Placental epithelial cell (primary cell): ENCODE data around the gene RPS19. TPM values are rescaled to one million over a fixed set of nuclear protein-coding genes. Genes with fewer than 3 reads are reported as not detected.

ENCODE experiments used
- small RNA-seq: library from RNA; depleted of rRNA; stranded (forward); fragments of <200 nt; gene quantifications from one replicate; pipeline ENCODE3, GENCODE V24; 2012
- total RNA-seq: library from RNA; depleted of rRNA; stranded (reverse); fragments of >200 nt; gene quantifications from 2 replicates; pipeline ENCODE4 v1.2.3, GENCODE V29; 2012

RPS19 gene
- total RNA-seq: 1,032 and 1,457 TPM in 2 replicates

DNA sequence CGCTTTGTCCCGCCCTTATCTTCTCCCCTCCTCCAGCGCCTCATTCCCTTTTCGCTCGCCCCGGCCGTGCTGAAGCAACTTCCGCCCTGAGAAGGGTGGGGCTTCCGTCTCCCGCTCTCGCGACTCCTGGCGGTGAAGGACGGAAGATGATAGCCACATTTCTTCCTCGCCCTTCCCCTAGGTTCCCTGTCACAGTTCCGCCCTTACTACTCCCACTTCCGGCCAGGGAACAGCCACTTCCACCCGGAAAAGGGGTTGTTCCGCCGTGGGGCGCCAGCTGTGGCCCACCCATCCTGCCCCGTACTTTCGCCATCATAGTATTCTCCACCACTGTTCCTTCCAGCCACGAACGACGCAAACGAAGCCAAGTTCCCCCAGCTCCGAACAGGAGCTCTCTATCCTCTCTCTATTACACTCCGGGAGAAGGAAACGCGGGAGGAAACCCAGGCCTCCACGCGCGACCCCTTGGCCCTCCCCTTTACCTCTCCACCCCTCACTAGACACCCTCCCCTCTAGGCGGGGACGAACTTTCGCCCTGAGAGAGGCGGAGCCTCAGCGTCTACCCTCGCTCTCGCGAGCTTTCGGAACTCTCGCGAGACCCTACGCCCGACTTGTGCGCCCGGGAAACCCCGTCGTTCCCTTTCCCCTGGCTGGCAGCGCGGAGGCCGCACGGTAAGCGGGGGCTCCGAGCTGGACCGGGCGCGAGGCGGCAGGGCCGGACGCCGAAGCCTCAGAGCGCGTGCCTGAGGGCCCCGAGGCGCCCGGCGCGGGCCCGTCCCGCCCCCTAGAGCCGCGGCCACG is at the start of gene RPS19:
RPS19 (plus strand) TSS at position 638 of the 801 bp plus-strand sequence. CDS start 520 bp downstream, outside the sequence.

DNA sequence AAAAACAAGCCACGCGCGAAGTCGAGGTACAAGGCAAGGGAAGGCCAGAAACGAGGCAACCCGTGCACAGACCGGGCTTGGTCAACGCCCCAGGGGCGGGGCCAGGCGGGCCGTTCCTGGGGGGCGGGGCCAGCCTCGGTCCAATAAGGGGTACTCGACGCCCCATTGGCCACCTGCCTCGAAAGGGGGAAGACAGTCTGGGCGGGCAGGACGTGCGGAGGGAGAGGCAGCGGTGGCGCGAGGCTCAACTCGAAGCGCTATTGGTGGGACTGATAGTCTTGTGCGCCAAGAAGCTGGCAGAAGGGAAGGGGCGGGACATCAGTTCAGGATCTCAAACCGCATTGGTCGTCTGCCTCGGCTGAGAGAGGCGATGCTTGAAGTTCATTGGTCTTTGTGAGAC is 15.5 kb upstream of the RPS19 start, which contains the start of gene LYPD4:
LYPD4 (minus strand) TSS at position 83 of the 400 bp plus-strand sequence. CDS start 5,398 bp downstream, outside the sequence.

DNA sequence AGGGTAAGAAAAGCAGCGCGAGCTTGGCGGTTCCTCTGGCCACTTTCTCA is 15.2 kb upstream of the RPS19 start, which contains the start of gene DMRTC2:
DMRTC2 (plus strand) TSS at position 42 of the 50 bp plus-strand sequence. CDS start 2,387 bp downstream, outside the sequence.

DNA sequence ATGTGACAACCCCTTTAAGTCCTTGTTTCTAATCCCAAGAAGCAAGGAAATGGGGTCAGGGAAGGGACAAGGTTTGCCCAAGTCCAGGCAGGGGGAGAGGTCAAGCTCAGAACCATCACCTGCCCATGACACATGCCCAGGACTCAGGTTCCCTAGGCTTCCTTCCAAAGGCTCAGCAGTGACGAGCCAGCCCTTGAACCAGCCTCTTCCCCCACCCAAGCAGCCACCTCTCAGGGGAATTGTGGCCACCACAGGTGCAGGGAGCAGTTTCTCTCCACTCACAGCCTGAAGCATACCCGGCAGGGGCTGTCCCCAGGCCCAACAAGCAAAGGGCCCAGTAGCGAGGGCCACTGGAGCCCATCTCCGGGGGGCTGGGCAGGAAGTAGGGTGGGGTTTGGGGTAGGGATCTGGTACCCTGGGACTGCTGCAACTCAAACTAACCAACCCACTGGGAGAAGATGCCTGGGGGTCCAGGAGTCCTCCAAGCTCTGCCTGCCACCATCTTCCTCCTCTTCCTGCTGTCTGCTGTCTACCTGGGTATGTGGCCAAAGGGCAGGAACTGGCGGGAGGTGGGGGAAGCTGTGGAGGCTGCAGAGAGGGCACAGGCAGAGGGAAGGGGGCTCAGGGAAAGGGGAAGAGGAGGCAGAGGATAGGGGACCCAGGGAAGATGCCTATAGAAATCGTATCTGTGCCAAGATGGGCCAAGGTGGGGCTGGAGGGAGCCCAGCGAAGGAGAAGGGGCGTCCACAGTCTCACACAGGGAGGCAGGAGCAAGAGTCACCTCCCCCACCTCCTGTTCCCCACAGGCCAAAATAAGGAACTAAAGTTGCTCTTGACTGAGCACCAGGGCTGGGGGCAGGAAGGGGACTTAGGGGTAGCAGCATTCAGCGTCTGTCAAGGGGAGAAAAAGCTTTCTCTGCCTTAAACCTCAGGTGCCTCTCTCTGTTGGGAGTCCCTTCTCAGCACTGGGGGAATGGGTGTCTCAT is 17.1 kb downstream of the RPS19 start, which contains the start of gene CD79A:
CD79A (plus strand) TSS at position 433 of the 986 bp plus-strand sequence; CDS start at position 459, 26 bp downstream.

DNA sequence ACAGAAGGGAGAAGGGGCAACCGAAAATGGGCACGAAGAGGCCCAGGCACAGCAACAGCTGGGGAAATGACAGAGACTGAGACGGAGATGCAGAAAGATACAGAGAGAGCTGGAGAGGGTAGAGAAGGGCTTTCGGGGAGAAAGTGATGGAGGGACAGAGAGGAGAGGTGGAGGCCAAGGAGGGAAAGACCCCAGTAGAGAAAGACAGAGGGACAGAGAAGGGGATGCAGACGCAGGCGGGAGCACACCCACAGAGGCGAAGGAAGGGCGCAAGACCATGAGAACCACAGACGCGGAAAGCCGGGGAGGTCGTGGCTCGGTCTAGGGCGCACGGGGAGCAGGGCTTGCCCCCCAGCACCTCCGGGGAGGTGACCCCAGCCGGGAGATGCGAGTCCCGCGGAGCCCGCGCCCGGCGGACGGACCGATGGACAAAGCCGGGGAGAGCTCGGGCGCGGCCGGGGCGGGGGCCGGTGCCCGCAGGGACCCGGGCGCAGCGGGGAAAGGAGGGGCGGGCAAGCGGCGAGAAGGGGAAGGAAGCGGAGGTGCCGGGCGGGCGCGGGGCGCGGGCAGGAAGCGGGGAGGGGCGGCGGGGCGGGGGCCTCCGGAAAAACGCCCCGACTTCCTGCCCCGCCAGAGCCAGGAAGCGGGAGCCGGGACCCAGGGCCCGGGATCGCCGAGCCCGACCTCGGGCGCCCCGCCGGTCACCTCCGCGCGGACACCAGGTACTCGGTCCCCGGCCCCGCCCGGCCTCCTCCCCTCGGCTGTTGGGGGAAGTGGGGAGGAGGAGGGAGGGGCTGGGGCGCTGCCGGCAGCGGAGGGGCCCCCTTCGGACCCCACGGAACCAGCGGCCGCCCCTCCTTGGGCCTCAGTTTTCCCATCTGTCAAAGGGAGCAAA is 22.8 kb downstream of the RPS19 start, which contains the start of gene ARHGEF1:
ARHGEF1 (plus strand) TSS at position 617 of the 895 bp plus-strand sequence. CDS start 4,899 bp downstream, outside the sequence.

Small RNA genes within 50 kb of the gene (small RNA-seq; reads per million reads assigned to genes)
- not detected for gene MIR6797

Other genes starting within 250 kb of the RPS19 start
- gene CEACAM4, start 233.2 kb upstream of the RPS19 start, total RNA-seq: not detected in 2 replicates
- gene CEACAM7, start 172.0 kb upstream of the RPS19 start, total RNA-seq: not detected in 2 replicates
- not detected in 2 replicates for gene CEACAM5, start 151.6 kb upstream of the RPS19 start, total RNA-seq
- gene CEACAM6, start 104.7 kb upstream of the RPS19 start, total RNA-seq: not detected in 2 replicates
- gene CEACAM3, start 63.7 kb upstream of the RPS19 start, total RNA-seq: not detected in 2 replicates
- not detected in 2 replicates for gene LYPD4, start 15.6 kb upstream of the RPS19 start, total RNA-seq
- not detected in 2 replicates for gene DMRTC2, start 15.2 kb upstream of the RPS19 start, total RNA-seq
- 0.87 TPM in 1 of 2 replicates, not detected in the other for gene CD79A, start 17.0 kb downstream of the RPS19 start, total RNA-seq
- gene ARHGEF1, start 22.9 kb downstream of the RPS19 start, total RNA-seq: 46.7 and 53.2 TPM in 2 replicates
- gene ERFL, start 68.2 kb downstream of the RPS19 start, total RNA-seq: 0.11 TPM in 1 of 2 replicates, not detected in the other
- 223 and 238 TPM in 2 replicates for gene RABAC1, start 99.1 kb downstream of the RPS19 start, total RNA-seq
- 0.11 TPM in 1 of 2 replicates, not detected in the other for gene ATP1A3, start 134.0 kb downstream of the RPS19 start, total RNA-seq
- 0.11 TPM in 1 of 2 replicates, not detected in the other for gene GRIK5, start 210.0 kb downstream of the RPS19 start, total RNA-seq
- 19.2 and 28.1 TPM in 2 replicates for gene ZNF574, start 215.9 kb downstream of the RPS19 start, total RNA-seq